Erythroblast (primary cell): ENCODE data around the gene ARMC8.
A peak's percentile ranks its signal among the peaks of the same experiment; 100 is the strongest.

Source experiments
- DNase-seq, 2 experiments: peaks; one replicate each; lab custom pipeline; 2025; lab: John Stamatoyannopoulos, UW
- GATA1 ChIP-seq: IDR thresholded peaks from 2 replicates; pipeline ENCODE4 v1.6.1; 2011; ENCODE audit warnings: low read depth, mild to moderate bottlenecking, control low read depth, low read length, moderate library complexity
- POLR2A ChIP-seq: IDR thresholded peaks from 2 replicates; pipeline ENCODE4 v1.6.1; 2011; ENCODE audit warnings: mild to moderate bottlenecking, low read length

Gene ARMC8

DNA sequence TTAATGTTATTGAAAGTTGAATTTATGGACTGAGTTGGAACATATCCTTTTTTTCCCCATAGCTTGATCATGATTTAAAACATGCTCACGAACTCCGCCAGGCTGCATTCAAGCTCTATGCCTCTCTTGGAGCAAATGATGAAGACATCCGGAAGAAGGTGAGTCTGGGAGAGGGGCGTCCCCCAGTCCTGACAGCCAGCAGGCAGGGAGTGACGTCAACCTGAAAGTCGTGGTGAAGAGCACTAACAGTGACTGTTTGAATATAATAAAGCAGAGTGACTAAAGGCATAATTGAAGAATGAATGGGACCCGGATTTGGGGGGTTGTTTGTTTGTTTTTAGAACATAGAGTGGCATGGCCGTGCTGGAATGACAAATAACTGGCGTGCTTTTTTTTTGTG is 57.9 kb downstream of the ARMC8 start:
- TF ChIP-seq POLR2A (no peak), GATA1 (no peak)
- DNase-seq, result no peak

DNA sequence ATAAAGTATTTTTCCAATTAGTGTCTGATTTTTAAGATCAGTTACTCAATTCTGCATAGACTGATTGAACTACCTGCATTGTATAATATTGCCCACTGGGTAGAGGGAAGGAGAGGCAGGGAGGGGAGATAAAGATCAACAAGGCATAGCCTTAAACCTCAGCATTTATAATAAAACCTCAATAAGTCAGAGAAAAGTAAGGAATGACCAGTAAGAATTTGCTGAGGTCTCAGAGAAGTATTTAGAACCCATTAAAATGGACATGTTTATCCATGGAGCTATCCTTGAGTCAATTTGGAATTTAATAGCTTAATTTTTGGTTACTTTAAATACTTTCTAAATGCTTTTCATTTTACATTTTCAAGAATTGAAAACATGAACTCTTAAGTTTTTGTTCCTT is 62.5 kb downstream of the ARMC8 start:
- no peak for TF ChIP-seq POLR2A
- TF ChIP-seq GATA1, result no peak
- no peak for DNase-seq

- DNase-seq, result no peak
- no peak for TF ChIP-seq GATA1
- TF ChIP-seq POLR2A, result no peak
These were observed 66.5 kb downstream of the ARMC8 start for GRCh38 chr3:138253609-138254008.

DNA sequence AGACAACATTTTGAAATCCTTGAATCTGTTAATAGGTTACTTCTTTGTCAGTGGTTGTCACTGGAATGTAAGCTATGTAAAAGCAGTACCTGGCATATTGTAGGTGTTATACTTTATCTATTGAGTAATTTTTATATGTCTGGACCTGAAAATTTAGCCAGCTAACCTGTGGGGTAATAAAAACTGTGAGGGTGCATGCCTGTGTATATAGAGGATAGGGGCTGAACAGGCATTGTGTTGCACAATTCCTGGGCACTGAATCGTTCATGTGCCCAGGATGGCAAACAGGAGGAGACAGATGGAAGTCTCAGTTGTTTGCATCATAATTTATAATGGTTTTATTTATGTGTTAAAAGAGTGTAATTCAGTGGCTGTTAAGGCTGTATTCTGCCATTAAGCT is 67.1 kb downstream of the ARMC8 start:
- no peak for DNase-seq
- TF ChIP-seq GATA1 (no peak), POLR2A (no peak)

GRCh38 chr3:138256022-138256421 is 68.9 kb downstream of the ARMC8 start:
- no peak for DNase-seq
- TF ChIP-seq GATA1 (no peak), POLR2A (no peak)

DNA sequence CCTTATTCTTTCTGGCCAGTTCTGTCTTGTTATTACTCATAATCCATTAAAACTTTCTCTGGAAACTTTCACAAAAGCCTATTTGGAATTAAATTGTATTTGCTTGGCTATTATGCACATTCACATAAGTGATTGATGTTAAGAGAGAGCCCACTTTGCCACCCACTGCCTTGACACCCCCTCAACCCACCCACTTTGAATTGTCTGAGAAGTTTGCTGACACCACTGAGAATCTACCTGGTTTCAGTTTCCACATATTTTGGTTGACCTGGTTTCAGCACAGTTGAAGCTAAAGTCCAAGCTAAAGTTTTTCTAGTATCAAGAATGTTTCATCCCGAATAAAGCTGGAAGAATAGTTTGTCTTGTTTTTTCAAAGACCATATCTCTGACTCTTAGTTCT is 70.9 kb downstream of the ARMC8 start:
- no peak for TF ChIP-seq GATA1
- TF ChIP-seq POLR2A, result no peak
- DNase-seq, result no peak

DNA sequence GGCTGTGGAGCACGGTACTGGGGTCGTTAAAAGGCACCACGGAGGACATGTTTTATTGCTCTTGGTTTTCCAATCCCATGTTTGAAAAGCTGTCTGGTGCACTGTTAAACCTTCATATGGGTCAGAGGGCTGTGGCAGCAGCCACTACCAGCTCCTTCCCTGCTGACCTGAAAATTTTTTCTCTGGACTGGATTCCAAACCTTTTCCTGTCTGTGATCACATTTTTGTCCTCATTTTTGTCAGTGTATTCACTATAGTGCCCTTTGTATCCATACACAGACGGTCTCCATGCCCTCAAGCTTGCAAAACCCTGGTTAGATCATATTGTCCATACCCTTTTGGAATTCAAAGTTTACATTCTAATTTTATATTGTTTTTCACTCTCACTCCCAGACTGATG is 72.0 kb downstream of the ARMC8 start:
- TF ChIP-seq GATA1 (no peak), POLR2A (no peak)

DNA sequence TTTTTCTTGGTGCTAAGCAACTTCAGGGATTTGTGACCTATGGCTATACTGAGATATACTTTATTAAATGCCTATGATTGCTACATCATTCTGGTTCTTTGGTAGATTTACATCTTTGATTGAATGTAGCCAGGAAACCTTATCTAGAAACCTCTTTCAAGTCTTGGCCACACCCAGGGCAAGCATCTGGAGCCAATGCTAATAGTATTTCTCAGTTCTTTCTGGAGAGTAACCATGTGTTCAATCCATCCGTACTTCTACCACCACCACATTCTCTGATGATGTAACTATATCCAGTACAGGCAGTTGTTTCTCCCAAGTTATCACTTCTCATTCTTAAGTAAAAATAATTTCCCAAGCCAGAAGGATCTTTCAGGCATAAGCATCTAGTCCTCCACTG is 73.5 kb downstream of the ARMC8 start:
- TF ChIP-seq POLR2A (no peak), GATA1 (no peak)
- DNase-seq, result peak in 1 of 2 experiments; percentile 31

More for the DNA sequence above, 72.0 kb downstream of the ARMC8 start:
- no peak for DNase-seq

- no peak for DNase-seq
- TF ChIP-seq POLR2A (no peak), GATA1 (no peak)
These were observed 76.0 kb downstream of the ARMC8 start for GRCh38 chr3:138263104-138263503.

- no peak for DNase-seq
- TF ChIP-seq GATA1, result no peak
- TF ChIP-seq POLR2A, result no peak
These were observed 78.6 kb downstream of the ARMC8 start for GRCh38 chr3:138265745-138266144.

- no peak for TF ChIP-seq POLR2A
- TF ChIP-seq GATA1, result no peak
- no peak for DNase-seq
These were observed 80.0 kb downstream of the ARMC8 start for GRCh38 chr3:138267083-138267482.

- TF ChIP-seq POLR2A (no peak), GATA1 (no peak)
- DNase-seq, result no peak
These were observed 83.1 kb downstream of the ARMC8 start for GRCh38 chr3:138270245-138270644.

DNA sequence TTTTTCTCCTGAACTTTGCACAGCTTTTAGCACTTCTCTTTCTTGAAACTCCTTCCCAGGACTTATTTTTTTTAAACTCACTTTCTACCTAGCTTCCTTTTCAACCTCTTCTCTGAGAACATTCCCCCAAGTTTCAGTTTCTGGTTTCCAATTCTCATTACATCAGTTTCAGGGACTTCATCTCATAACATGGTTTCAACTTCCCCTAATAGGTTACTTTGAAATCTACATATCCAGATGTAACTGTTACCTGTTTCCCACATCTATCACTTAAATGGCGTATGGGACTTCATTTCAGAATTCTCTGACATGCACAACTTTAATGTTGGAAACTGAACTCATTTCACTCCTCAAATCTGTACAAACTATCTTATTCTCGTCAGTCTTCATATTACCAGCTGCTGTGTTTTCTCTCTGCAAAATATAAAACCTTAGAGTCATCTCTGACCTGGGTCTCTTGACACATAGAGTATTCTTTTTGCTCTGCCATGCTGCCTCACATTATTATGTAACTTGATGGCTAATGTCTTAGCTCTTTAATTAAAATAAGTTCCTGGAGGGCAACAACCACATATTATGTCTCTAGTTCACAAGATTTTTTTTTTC is 84.2 kb downstream of the ARMC8 start:
- no peak for DNase-seq
- TF ChIP-seq GATA1, result no peak
- TF ChIP-seq POLR2A, result no peak

- no peak for DNase-seq
- TF ChIP-seq GATA1, result no peak
- no peak for TF ChIP-seq POLR2A
These were observed 94.5 kb downstream of the ARMC8 start for GRCh38 chr3:138281561-138281960.

GRCh38 chr3:138282836-138283235 is 95.7 kb downstream of the ARMC8 start:
- TF ChIP-seq GATA1, result no peak
- no peak for TF ChIP-seq POLR2A
- DNase-seq, result no peak
